ENCODE results near the gene NFKBIZ. TPM values are rescaled to one million over a fixed set of nuclear protein-coding genes. Genes with fewer than 3 reads are reported as not detected.
"Not testable (repeated sequence)": the region's sequence is repeated elsewhere in the genome, so short reads cannot be mapped to it uniquely, and the experiment has no call there.

The NFKBIZ gene
- total RNA-seq, 2 donors from 2014 or later, result 206 to 225 TPM

- TF ChIP-seq CTCF (IDR thresholded peaks at IDR 0.05), result no peak
- H3K4me1 ChIP-seq (ENCODE audit: control insufficient read depth in 1 of 2, low read depth in 2 of 2), result no peaks in the 10 kb centered on the region
- H3K27me3 ChIP-seq (replicated peaks; ENCODE audit: insufficient read depth), result no peaks in the 10 kb centered on the region
- H3K4me3 ChIP-seq, result no peak overlapping the region
- no peak for ATAC-seq (ENCODE audit: insufficient number of reproducible peaks, low FRiP score, low read depth)
- no peak for DNase-seq (ENCODE audit: low spot score)
- no peaks in the 10 kb centered on the region for H3K36me3 ChIP-seq
- no peaks in the 10 kb centered on the region for H3K9me3 ChIP-seq
- no peak overlapping the region for H3K27ac ChIP-seq
Observed at GRCh38 chr3:101898752-101899169, 49.4 kb downstream of the NFKBIZ start.

DNA sequence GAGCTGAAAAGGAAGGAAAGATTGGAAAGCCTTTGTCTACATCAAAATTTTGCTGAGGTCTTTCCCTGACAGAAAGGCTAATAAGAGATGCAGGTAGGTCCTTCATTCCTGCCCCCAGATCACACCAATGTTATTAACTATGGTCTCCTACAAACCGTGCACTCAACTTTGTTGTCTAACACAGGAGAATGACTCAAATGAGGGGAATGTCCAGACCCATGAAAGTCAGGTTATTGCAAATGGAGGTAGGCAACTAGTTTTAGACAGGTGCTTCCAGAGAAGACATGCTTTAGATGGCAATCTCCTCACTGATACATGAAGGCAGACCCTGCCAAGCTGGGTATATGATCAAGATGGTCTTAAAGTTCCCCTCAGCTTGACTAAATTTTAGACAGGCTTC, 51.0 kb downstream of the NFKBIZ start:
- no peaks in the 10 kb centered on the region for H3K4me1 ChIP-seq (ENCODE audit: control insufficient read depth in 1 of 2, low read depth in 2 of 2)
- DNase-seq (ENCODE audit: low spot score) (no peak), ATAC-seq (ENCODE audit: insufficient number of reproducible peaks, low FRiP score, low read depth) (no peak)

GRCh38 chr3:101900736-101901135, 51.4 kb downstream of the NFKBIZ start:
- no peak for TF ChIP-seq CTCF (IDR thresholded peaks at IDR 0.05)
- H3K27ac ChIP-seq, result no peak overlapping the region
- no peak overlapping the region for H3K4me3 ChIP-seq
- no peaks in the 10 kb centered on the region for H3K36me3 ChIP-seq
- ATAC-seq (ENCODE audit: insufficient number of reproducible peaks, low FRiP score, low read depth) (no peak), DNase-seq (ENCODE audit: low spot score) (no peak)
- no peaks in the 10 kb centered on the region for H3K9me3 ChIP-seq
- H3K4me1 ChIP-seq (ENCODE audit: control insufficient read depth in 1 of 2, low read depth in 2 of 2), result no peaks in the 10 kb centered on the region
- no peaks in the 10 kb centered on the region for H3K27me3 ChIP-seq (replicated peaks; ENCODE audit: insufficient read depth)

More for the DNA sequence above, 51.0 kb downstream of the NFKBIZ start:
- Histone ChIP-seq H3K9me3 (no peaks in the 10 kb centered on the region), H3K27me3 (replicated peaks; ENCODE audit: insufficient read depth) (no peaks in the 10 kb centered on the region), H3K4me3 (no peak overlapping the region), H3K36me3 (no peaks in the 10 kb centered on the region), H3K27ac (no peak overlapping the region)
- TF ChIP-seq CTCF (IDR thresholded peaks at IDR 0.05), result no peak

DNA sequence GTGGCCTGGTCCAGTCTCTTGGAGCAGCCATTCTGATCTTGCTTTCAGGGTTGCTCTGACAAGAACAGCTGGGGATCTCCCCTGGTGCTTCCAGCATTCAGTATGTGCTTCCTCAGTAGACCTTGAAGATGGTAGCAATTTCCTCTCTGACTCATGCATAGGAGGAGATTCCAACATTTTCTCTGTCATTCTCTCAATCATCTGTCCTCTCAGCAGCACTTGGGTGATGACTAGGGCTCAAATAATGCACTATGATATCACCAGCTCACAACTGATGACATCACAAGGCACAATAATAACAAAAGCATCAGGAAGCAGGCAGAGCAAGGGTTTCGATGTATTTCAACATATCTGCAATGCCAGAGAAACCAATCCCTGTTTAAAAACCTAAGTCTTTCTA, 52.7 kb downstream of the NFKBIZ start:
- Histone ChIP-seq H3K27ac (no peak overlapping the region), H3K9me3 (no peaks in the 10 kb centered on the region), H3K27me3 (replicated peaks; ENCODE audit: insufficient read depth) (no peaks in the 10 kb centered on the region), H3K4me3 (no peak overlapping the region), H3K36me3 (no peaks in the 10 kb centered on the region), H3K4me1 (ENCODE audit: control insufficient read depth in 1 of 2, low read depth in 2 of 2) (no peaks in the 10 kb centered on the region)
- ATAC-seq (ENCODE audit: insufficient number of reproducible peaks, low FRiP score, low read depth), result peak; percentile 69
- no peak for DNase-seq (ENCODE audit: low spot score)
- no peak for TF ChIP-seq CTCF (IDR thresholded peaks at IDR 0.05)

GRCh38 chr3:101903451-101903871, 54.1 kb downstream of the NFKBIZ start:
- no peaks in the 10 kb centered on the region for H3K9me3 ChIP-seq
- H3K4me3 ChIP-seq, result no peak overlapping the region
- H3K4me1 ChIP-seq (ENCODE audit: control insufficient read depth in 1 of 2, low read depth in 2 of 2), result no peaks in the 10 kb centered on the region
- DNase-seq (ENCODE audit: low spot score) (no peak), ATAC-seq (ENCODE audit: insufficient number of reproducible peaks, low FRiP score, low read depth) (no peak)
- H3K27me3 ChIP-seq (replicated peaks; ENCODE audit: insufficient read depth), result no peaks in the 10 kb centered on the region
- no peaks in the 10 kb centered on the region for H3K36me3 ChIP-seq
- TF ChIP-seq CTCF (IDR thresholded peaks at IDR 0.05), result no peak
- H3K27ac ChIP-seq, result no peak overlapping the region

DNA sequence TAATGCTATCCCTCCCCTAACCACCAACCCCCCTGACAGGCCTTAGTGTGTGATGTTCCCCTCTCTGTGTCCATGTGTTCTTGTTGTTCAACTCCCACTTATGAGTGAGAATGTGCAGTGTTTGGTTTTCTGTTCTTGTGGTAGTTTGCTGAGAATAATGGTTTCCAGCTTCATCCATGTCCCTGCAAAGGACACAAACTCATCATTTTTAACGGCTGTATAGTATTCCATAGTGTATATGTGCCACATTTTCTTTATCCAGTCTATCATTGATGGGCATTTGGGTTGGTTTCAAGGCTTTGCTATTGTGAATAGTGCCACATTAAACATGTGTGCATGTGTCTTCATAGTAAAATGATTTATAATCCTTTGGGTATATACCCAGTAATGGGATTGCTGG, 56.3 kb downstream of the NFKBIZ start:
- H3K27ac ChIP-seq; H3K27me3 ChIP-seq (replicated peaks; ENCODE audit: insufficient read depth); H3K4me1 ChIP-seq (ENCODE audit: control insufficient read depth in 1 of 2, low read depth in 2 of 2); H3K36me3 ChIP-seq; H3K9me3 ChIP-seq; DNase-seq (ENCODE audit: low spot score); ATAC-seq (ENCODE audit: insufficient number of reproducible peaks, low FRiP score, low read depth); H3K4me3 ChIP-seq: not testable (repeated sequence)

Measured in thoracic aorta (tissue), 2 donors.